GM21528 (cell line): ENCODE measurements around the gene ESF1.
"Not testable (repeated sequence)": the region's sequence is repeated elsewhere in the genome, so short reads cannot be mapped to it uniquely, and the experiment has no call there.

ENCODE experiments used
- ATAC-seq: cut with Tn5 transposase; IDR thresholded peaks from one replicate; pipeline ENCODE4 v1.9.1; 2021; ENCODE audit warnings: mild to moderate bottlenecking, moderate library complexity; ENCODE audit not compliant: unreplicated experiment, low FRiP score

The ESF1 gene

GRCh38 chr20:13741879-13742278 lies 42.8 kb downstream of the ESF1 start:
- no peak for ATAC-seq

GRCh38 chr20:13739731-13740649 lies 44.7 kb downstream of the ESF1 start:
- no peak for ATAC-seq

- not testable (repeated sequence) for ATAC-seq
Observed at GRCh38 chr20:13738187-13738586, 46.5 kb downstream of the ESF1 start.

DNA sequence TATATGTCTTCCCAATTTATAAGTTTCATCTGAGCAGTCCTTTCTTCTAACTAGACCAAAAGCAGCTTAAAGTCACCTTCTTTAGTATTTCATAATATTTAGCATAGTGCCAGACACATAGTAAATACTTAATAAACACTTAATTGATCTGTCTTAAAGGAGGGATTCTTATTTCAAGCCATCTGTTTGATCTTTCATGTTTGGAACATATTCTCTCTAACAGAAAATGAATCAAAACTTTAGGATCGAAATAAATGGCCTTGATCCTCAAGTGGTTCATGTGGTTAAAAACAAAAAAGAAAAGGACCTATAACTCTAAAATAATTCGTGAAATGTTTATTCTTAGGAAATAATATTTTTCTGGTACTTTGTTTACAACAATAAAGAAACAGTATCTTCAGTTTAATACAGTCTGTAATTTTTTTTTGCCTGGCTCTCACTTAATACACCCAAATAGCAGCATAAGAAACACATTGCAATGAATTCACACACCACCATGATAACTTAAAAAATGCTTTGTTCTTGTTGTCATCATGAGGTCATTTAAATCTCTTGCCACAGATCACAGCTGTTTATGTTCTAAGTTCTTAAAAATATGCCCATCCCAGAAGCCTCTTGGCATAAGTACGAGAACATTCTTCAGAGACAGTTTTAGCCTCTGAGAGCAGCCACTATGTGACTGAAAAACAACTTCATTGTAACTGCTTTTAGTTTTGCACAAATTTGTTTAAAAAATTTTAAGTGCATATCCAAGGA lies 48.1 kb downstream of the ESF1 start:
- no peak for ATAC-seq

DNA sequence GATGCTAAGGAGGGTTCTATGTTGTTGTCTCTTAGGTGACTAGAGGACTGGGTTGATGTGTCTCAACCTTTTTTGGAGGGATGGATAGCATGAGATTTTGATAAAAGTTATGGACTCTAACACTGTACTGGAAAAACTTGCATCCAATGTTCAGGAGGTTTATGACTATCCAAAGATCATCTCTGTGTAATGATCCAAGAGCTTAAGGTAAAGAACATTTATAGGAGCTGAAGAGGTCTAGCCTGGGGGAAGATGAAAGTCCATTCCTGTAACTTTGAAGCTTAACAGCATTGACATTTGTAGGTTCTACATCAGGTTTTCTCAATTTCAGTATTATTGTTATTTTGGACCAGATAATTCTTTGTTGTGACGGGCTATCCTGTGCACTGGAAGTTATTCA lies 48.9 kb downstream of the ESF1 start:
- no peak for ATAC-seq

- no peak for ATAC-seq
Observed at GRCh38 chr20:13723011-13723410, 61.7 kb downstream of the ESF1 start.

GRCh38 chr20:13718171-13718570 lies 66.5 kb downstream of the ESF1 start:
- peak; percentile 38 for ATAC-seq

GRCh38 chr20:13717631-13718044 lies 67.1 kb downstream of the ESF1 start:
- peak; percentile 91 for ATAC-seq

DNA sequence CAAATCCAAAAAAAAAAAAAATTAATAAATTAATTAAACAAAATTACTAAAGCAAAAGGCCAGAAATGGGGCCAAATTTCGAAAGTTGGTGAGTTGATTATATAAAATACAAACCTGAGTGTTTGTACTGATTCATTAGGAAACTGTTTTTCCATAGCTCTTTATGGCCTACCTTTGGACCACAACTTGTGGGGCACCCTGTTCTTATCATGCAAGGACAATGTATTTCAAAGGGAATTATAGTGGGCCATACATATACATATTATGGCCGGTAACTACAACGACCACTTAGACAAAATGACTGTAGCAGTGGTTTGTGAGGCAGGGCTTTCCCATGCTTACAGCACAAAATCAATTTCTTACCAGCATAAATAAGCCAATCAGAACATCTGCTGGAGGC lies 69.5 kb downstream of the ESF1 start:
- no peak for ATAC-seq

- no peak for ATAC-seq
Observed at GRCh38 chr20:13708234-13708633, 76.5 kb downstream of the ESF1 start.

DNA sequence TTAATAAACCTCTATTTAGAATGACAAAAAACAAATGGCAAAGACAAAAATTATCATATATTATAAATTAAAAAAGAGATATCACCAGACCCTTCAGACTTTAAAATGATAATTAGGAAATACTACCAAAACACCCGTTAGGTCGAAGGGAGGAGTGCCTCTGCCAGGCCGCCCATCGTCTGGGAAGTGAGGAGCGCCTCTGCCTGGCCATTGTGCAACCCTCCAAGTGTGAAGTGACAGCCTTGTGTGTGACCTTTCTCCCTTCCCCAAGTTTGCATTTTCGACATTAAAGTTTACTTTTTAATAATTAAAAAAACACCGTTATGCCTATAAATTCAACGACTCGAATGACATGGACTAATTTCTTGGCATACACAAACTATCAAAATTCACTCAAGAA lies 81.5 kb downstream of the ESF1 start:
- ATAC-seq, result no peak

- ATAC-seq, result no peak
Observed at GRCh38 chr20:13701486-13701885, 83.2 kb downstream of the ESF1 start.

GRCh38 chr20:13700761-13701160 lies 84.0 kb downstream of the ESF1 start:
- ATAC-seq, result no peak

DNA sequence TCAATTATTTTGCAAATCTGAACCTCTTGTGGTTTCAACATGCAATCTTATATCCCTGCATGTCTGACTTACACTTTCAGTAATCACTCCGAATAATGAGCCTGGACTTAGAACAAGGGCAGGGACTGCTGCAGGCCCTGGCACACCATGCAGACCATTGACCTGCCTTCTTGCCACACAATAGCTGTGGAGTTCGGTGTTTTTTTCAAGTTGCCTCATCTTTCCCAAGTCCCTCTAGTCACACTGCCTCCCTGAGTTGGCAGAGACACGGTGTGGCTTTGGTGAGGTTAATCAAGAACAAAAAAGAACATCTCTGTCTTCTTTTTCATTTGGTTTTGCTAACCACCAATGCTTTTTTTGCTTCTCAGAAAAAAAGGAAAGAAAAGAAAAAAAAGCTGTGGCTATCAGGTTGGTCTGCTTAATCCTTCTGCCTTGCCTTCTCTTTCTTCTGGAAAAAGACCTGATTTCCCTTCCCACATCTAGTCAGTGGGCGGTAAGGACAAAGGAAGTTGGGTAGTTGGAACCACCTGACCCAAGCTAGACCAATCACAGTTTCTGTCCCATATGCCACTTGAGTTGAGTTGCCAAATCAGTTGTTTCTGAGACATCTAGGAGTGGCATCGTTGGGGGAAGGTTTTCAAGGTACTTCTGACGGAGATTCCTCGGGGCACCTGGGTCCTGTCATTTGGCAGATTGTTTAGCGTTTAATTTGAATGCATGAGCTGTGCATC lies 90.1 kb downstream of the ESF1 start:
- ATAC-seq, result no peak

DNA sequence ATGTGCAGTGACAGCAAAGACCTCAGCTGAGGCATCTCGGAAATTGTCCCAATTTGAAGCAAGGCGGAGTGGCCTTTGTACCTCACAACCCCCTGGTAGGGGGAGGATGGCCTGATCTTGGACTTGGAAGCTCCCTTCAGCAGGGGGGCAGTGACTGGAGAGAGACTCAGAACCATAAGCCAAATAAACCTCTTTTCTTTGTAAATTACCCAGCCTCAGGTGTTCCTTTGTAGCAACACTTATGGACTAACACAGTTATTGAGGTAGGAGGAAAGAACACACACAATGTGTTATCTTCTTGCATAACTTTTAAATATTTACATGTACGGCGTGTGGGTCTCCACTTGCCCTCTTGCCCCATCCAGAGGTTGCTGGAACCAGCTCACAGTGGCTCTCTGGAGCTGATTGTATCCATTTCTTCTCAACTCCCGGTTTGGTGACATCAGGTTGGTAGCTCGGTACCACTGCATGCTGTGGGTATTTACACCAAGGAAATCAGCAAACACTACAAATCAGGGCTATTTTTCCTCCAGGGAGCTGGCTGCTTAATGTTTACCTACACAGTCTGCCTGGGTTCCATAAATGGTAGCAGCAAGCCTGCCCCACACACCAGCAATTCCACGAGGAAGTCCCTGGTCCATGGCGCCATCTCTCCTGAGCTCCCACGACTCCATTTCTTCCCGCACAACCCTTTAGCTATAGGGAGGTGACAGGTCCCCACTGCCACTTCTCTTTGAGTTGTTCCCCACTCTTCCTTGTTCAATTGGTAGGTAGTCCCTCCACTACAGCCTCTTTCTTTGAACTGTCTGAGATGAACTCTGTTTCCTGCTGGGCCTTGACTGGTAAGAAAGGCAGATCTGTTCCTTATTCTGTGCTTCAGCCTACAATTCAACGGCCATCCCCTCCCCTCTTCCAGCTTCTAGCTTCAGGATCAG lies 91.7 kb downstream of the ESF1 start:
- no peak for ATAC-seq

DNA sequence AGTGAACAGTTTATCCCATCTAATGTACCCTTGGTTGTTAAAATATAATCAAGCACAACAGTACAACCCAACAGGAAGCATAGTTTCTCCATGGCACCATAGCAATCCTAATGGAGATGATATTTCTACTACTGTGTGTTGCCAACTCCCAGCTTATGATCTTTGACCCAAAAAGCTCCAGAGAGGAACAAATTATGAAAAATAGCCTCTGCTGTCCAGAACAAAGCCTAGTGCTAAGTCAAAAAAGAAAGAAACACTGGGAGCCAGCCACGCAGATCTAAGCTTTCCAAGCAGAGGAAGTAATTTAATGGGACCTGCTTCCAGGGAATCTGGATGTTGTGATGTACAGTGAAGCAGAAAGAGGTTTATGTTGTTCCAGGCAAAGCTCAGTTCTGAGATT lies 93.8 kb downstream of the ESF1 start:
- no peak for ATAC-seq

GRCh38 chr20:13687815-13688214 lies 96.9 kb downstream of the ESF1 start:
- no peak for ATAC-seq

- ATAC-seq, result no peak
Observed at GRCh38 chr20:13685623-13686022, 99.1 kb downstream of the ESF1 start.

DNA sequence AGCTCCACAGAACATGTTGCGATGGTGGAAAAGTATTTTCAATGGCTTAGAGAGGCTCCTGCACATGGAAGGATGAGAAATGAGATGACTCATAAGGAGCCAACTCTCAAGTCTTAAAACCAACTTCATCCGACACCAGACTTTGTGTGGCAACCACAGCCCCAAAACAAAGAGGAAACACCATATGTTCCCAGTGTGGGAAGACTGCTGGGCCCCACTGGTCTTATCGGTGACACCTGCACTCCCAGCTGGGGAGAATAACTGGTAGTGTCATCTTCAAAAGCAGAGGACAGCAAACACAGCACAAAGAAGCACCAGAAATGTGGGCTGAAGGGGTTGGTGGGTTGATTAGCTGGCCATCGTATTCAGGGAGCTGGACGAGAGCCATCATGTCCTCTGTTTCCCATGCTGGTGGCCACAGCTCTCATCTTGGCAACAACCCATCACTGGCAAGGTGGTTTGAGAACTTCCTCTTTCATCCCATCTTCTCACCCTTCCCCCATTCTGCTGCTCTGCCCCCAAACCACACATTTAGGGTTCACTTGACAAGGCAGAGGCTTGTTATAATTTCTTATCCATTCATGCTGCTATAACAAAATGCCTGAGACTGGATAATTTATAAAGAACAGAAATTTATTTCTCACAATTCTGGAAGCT lies 100.0 kb downstream of the ESF1 start:
- peak; percentile 84 for ATAC-seq
